Endothelial cell of umbilical vein (primary cell): ENCODE results near the gene SEL1L2. TPM values are rescaled to one million over a fixed set of nuclear protein-coding genes. Genes with fewer than 3 reads are reported as not detected.
A peak's percentile ranks its signal among the peaks of the same experiment; 100 is the strongest.

Source experiments
- BruUV-seq: library from RNA; stranded (reverse); fragments of 400-500 nt; replicated peaks from 2 replicates; lab custom pipeline; 2021; lab: Mats Ljungman, UMichigan
- CTCF ChIA-PET: fragments of 300-600, 350-600 bp; sonication (Branson Sonifier 250); formaldehyde crosslinking; loops from one replicate; lab custom pipeline; 2021; ENCODE audit warnings: antibody characterized with exemption, inconsistent platforms; lab: Charles Lee
- POLR2A ChIA-PET: fragments of 300-600, 350-600 bp; sonication (Branson Sonifier 250); formaldehyde crosslinking; loops from one replicate; lab custom pipeline; 2021; ENCODE audit warnings: antibody characterized with exemption, inconsistent platforms; lab: Charles Lee
- DNase-seq: peaks from one replicate; pipeline ENCODE4 v3.0.0-alpha.2; 2011; ENCODE audit warnings: low read depth, low spot score
- FAIRE-seq: peaks from 2 replicates; lab custom pipeline; 2011; peaks lifted over from hg19 to GRCh38; lab: Jason Lieb, UNC
- H2AFZ ChIP-seq: 2 replicates; pipeline ENCODE4 v1.6.0; 2012; ENCODE audit warnings: low read depth, low read length, control low read depth, inconsistent platforms
- H3K27ac ChIP-seq: 2 replicates; pipeline ENCODE4 v1.5.1; 2011; ENCODE audit warnings: low read depth, mild to moderate bottlenecking, control low read depth, low read length, moderate library complexity; ENCODE audit not compliant: insufficient read depth
- H3K27me3 ChIP-seq, 2 experiments: 2 replicates each; pipeline versions ENCODE4 v1.6.0 to v1.6.1; 2011; ENCODE audit warnings: low read length in 2 of 2, mixed read lengths in 1 of 2; ENCODE audit not compliant: control insufficient read depth in 2 of 2, insufficient read depth in 2 of 2
- H3K36me3 ChIP-seq, 2 experiments: 2 replicates in 1 of 2; 3 replicates in 1 of 2; pipeline ENCODE4 v1.5.1; 2011; ENCODE audit warnings: low read length in 2 of 2, mild to moderate bottlenecking in 1 of 2, moderate library complexity in 1 of 2; ENCODE audit not compliant: control insufficient read depth in 2 of 2, insufficient read depth in 2 of 2; ENCODE audit errors: extremely low read depth in 1 of 2
- H3K4me1 ChIP-seq: 3 replicates; pipeline ENCODE4 v1.5.1; 2011; ENCODE audit warnings: mild to moderate bottlenecking, low read length; ENCODE audit not compliant: control insufficient read depth, insufficient read depth; ENCODE audit errors: extremely low read depth
- H3K4me2 ChIP-seq: 2 replicates; pipeline ENCODE4 v1.6.1; 2011; ENCODE audit warnings: low read length, control low read depth, mixed read lengths; ENCODE audit not compliant: insufficient read depth
- H3K4me3 ChIP-seq, 3 experiments: fragments of 200-600 bp in 1 of 3; sonication (generic), shearing (Covaris generic) in 1 of 3; replicated peaks in 1 of 3; 2 replicates each; pipeline ENCODE4 v1.5.1; 2011 to 2016; ENCODE audit warnings: control low read depth in 3 of 3, low read length in 3 of 3, mild to moderate bottlenecking in 2 of 3, inconsistent platforms in 1 of 3, low read depth in 1 of 3, moderate library complexity in 1 of 3; ENCODE audit not compliant: insufficient read depth in 1 of 3
- H3K79me2 ChIP-seq: 2 replicates; pipeline ENCODE4 v1.6.0; 2012; ENCODE audit warnings: low read length, inconsistent platforms; ENCODE audit not compliant: control insufficient read depth, insufficient read depth
- H3K9ac ChIP-seq: replicated peaks from 2 replicates; pipeline ENCODE3; 2011; ENCODE audit warnings: low read length, control low read depth; ENCODE audit not compliant: insufficient read depth; ENCODE audit errors: extremely low read depth
- H3K9me1 ChIP-seq: replicated peaks from 3 replicates; pipeline ENCODE4 v1.6.0; 2011; ENCODE audit warnings: mild to moderate bottlenecking, low read length; ENCODE audit not compliant: control insufficient read depth, insufficient read depth; ENCODE audit errors: extremely low read depth
- H3K9me3 ChIP-seq: replicated peaks from 2 replicates; pipeline ENCODE4 v1.5.1; 2012; ENCODE audit warnings: low read length, inconsistent platforms; ENCODE audit not compliant: control insufficient read depth, insufficient read depth
- H4K20me1 ChIP-seq: replicated peaks from 2 replicates; pipeline ENCODE3; 2011; ENCODE audit warnings: mild to moderate bottlenecking, low read length; ENCODE audit not compliant: control insufficient read depth, insufficient read depth; ENCODE audit errors: extremely low read depth
- CTCF ChIP-seq, 2 donors: IDR thresholded peaks; 1 replicate in 1 of 2; 2 replicates in 1 of 2; pipeline ENCODE4 v1.5.1; 2011; ENCODE audit warnings: low read length in 2 of 2, mild to moderate bottlenecking in 2 of 2, moderate library complexity in 2 of 2, control low read depth in 1 of 2, inconsistent platforms in 1 of 2, low read depth in 1 of 2; ENCODE audit not compliant: insufficient read depth in 1 of 2; ENCODE audit errors: extremely low read depth in 1 of 2
- EZH2 ChIP-seq: IDR thresholded peaks from 2 replicates; pipeline ENCODE4 v1.6.1; 2012; ENCODE audit warnings: borderline replicate concordance, low read depth, mild to moderate bottlenecking, moderate library complexity, low read length, inconsistent platforms; ENCODE audit not compliant: severe bottlenecking
- FOS ChIP-seq: IDR thresholded peaks from 2 replicates; pipeline ENCODE4 v1.6.1; 2011; ENCODE audit warnings: mild to moderate bottlenecking, low read length, moderate library complexity, borderline replicate concordance; ENCODE audit not compliant: insufficient read depth
- GATA2 ChIP-seq: IDR thresholded peaks from 2 replicates; pipeline ENCODE4 v1.7.0; 2011; ENCODE audit warnings: low read depth, mild to moderate bottlenecking, moderate library complexity, mixed read lengths, low read length; ENCODE audit not compliant: insufficient read length, insufficient read depth
- JUN ChIP-seq: IDR thresholded peaks from 2 replicates; pipeline ENCODE4 v1.6.1; 2011; ENCODE audit warnings: borderline replicate concordance, low read depth; ENCODE audit not compliant: insufficient read length, insufficient read depth
- MYC ChIP-seq: IDR thresholded peaks from one replicate; pipeline ENCODE4 v1.6.1; 2011; ENCODE audit warnings: mild to moderate bottlenecking, low read depth, low read length
- POLR2A ChIP-seq: IDR thresholded peaks from 2 replicates; pipeline ENCODE4 v1.6.1; 2012; ENCODE audit warnings: low read depth, mild to moderate bottlenecking, control low read depth, low read length
- POLR2AphosphoS5 ChIP-seq: IDR thresholded peaks from 2 replicates; pipeline ENCODE4 v1.6.1; 2012; ENCODE audit warnings: low read depth, mild to moderate bottlenecking, control low read depth, low read length, moderate library complexity; ENCODE audit not compliant: insufficient read depth
- dilution Hi-C: fragments of 300-500 bp; cut with MboI; formaldehyde crosslinking; loops from one replicate; pipeline ENCODE4 v1.15.0; 2019; ENCODE audit warnings: low sequenced_read_pairs; ENCODE audit not compliant: extremely low pct_ligation_motif_present
- intact Hi-C: fragments of 100-400 bp; cut with micrococcal nuclease; formaldehyde crosslinking; loops from one replicate; pipeline ENCODE4 v1.10.0; 2022
- polyA plus RNA-seq, 4 experiments: library from polyadenylated mRNA; depleted of rRNA in 3 of 4; stranded (reverse) in 3 of 4; unstranded in 1 of 4; fragments of >200 nt; gene quantifications; 2 replicates each; pipeline versions ENCODE4 v1.2.1 to v1.2.3, GENCODE V29; 2011 to 2012; ENCODE audit warnings: missing spikeins in 1 of 4
- total RNA-seq: library from RNA; stranded (reverse); gene quantifications from 2 replicates; pipeline ENCODE4 v1.2.3, GENCODE V29; 2021
- TF ChIP-seq, protein P1 (sequence below): IDR thresholded peaks from 2 replicates; pipeline ENCODE4 v1.6.1; 2011; ENCODE audit not compliant: insufficient read depth, insufficient read length

Gene SEL1L2
- total and polyA plus RNA-seq, 2 donors (not counting 3 experiments of a cell fraction or from before 2014, with no cell fraction given) = not detected

DNA sequence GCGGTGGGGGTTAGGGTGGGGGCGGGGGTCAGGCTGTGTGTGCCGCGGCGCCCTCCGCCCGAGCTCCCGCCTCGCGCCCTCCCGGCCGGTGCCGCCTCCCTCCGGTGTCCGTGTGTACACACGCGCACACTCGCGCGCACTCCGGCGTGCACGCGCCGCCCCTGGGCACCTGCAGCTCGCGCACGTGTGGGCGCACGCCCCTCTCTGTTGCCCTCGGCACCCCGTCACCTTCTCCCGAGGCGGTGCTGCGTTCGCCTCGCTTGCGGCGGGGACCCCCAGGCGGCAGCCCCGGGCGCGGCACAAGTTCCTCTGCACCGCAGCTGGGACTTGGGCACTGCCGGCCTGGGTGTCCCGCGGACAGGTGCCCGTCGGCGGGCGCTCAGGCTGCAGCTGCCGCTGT lies 5.4 kb upstream of the SEL1L2 start:
- DNase-seq = peak; percentile 12
- no peak for FAIRE-seq
- intact Hi-C loops (no loop called here), dilution Hi-C loops (no loop called here)
- TF ChIP-seq FOS (no peak), EZH2 (no peak), MYC (no peak), CTCF (IDR thresholded peaks at IDR 0.05; ENCODE audit: extremely low read depth in 1 of 2, insufficient read depth in 1 of 2, low read depth in 1 of 2, low read length in 2 of 2) (no peak), GATA2 (no peak), POLR2A (no peak), JUN (no peak), POLR2AphosphoS5 (no peak)
- TF ChIP-seq, protein P1, sequence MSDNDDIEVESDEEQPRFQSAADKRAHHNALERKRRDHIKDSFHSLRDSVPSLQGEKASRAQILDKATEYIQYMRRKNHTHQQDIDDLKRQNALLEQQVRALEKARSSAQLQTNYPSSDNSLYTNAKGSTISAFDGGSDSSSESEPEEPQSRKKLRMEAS = no peak
- Histone ChIP-seq H3K79me2 (no peaks in the 10 kb centered on the region), H4K20me1 (no peaks in the 10 kb centered on the region), H3K9me3 (no peaks in the 10 kb centered on the region), H3K9ac (no peak overlapping the region), H3K4me1 (peaks cover 3% of the 10 kb centered on the region), H3K4me2 (peak overlapping the region; percentile 71), H2AFZ (peak overlapping the region; percentile 87), H3K27ac (no peak overlapping the region), H3K4me3 (peak overlapping the region; percentile 37 to 77 (median 47)), H3K9me1 (no peaks in the 10 kb centered on the region), H3K36me3 (no peaks in the 10 kb centered on the region), H3K27me3 (peaks cover 0 to 5% of the 10 kb centered on the region in 2 experiments)
- ChIA-PET POLR2A (no interaction called here), CTCF (no interaction called here)
- no TSS peak for BruUV-seq
